Ammon's horn (tissue), 1 donor: ENCODE measurements around the gene AP2A2.
A peak's percentile ranks its signal among the peaks of the same experiment; 100 is the strongest.

Experiments
- DNase-seq: peaks from one replicate; pipeline ENCODE4 v3.0.0-alpha.2; 2016; ENCODE audit warnings: low spot score

The AP2A2 gene

DNA sequence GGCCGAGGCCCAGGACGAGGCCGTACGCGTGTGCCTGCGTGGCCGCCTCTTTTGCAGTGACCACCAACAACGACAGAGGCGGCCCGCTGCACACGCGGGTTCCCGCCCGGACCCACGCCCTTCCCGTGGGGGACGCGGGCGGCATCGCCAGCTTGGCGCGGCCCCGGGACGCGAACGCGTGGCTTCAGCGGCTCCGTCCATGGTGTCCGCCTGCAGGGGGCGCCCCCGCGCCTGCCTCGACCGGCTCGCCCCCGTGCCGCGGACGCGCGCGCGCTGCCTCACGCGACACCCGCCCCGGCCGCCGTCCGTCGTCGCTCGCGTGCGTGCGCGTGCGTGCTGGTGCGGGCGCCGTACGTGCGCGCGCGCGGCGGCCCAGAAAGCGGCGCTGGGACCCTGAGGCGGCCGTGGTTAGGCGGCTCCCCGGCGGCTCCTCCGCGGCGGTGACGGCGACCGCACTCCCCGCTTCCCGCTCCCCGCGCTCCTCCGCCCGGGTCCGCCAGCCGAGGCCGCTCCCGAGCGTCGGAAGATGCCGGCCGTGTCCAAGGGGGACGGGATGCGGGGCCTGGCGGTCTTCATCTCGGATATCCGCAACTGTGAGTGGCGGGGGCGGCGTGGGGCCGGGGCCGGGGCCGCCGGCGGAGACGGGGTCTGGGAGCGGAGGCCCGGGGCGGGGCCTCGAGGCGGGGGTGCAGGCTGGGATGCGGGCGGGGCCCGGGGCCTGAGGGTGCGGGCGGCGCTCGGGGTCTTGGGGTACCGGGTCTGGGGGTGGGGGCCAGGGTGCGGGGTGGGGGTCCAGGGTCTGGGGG lies at the start of gene AP2A2:
TSS of gene AP2A2 (plus strand) at position 375 of the 806 bp plus-strand sequence. CDS start at position 527, 152 bp downstream.
- peak; percentile 85 for DNase-seq

- DNase-seq, result peak; percentile 62
Observed at GRCh38 chr11:876545-876944, 49.1 kb upstream of the AP2A2 start.

GRCh38 chr11:877565-877964 lies 48.1 kb upstream of the AP2A2 start:
- no peak for DNase-seq

- DNase-seq, result no peak
Observed at GRCh38 chr11:880447-880846, 45.2 kb upstream of the AP2A2 start.

- no peak for DNase-seq
Observed at GRCh38 chr11:882596-882995, 43.1 kb upstream of the AP2A2 start.

DNA sequence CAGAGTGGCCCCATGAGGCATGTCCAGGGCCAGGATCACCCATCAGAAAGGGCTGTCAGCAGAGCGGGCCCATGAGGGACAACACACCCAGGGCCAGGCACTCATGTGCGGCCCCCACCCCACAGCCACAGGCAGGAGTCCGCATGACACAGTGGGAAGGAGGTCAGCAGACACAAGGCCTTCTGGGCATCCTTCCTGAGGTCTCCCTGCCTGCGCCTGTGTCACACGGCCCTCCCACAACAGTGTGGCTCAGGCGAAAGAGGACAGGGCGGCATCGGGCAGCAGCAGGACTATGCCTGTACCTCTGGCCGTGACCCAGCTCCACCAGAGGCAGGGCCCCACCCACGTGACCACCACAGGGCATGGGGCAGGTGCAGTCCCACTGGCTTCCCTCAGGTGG lies 42.1 kb upstream of the AP2A2 start:
- DNase-seq, result no peak

- DNase-seq, result no peak
Observed at GRCh38 chr11:884578-885070, 41.0 kb upstream of the AP2A2 start.

- no peak for DNase-seq
Observed at GRCh38 chr11:886568-886967, 39.1 kb upstream of the AP2A2 start.

DNA sequence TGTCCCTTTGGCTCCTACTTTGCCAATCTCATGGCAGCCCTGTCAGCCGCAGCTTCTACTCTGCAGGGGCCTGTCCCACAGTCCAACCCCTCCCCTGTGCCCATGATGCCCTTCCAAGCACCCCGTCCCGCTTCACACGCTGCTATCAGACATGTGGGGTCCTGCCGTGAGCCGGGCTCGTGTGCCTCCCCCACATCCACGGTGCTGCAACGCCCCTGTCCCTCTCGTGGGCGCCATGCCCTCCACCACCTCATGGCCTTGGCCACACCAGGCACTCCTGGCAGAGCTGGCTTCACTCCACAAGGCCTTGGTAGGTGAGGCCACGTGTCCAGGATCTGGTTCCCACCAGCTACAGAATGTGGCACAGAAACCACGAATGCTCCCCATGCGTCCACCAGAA lies 38.1 kb upstream of the AP2A2 start:
- DNase-seq, result no peak

- DNase-seq, result no peak
Observed at GRCh38 chr11:888310-889212, 37.1 kb upstream of the AP2A2 start.

GRCh38 chr11:889257-889656 lies 36.4 kb upstream of the AP2A2 start:
- DNase-seq, result no peak

- no peak for DNase-seq
Observed at GRCh38 chr11:889687-890475, 35.8 kb upstream of the AP2A2 start.

DNA sequence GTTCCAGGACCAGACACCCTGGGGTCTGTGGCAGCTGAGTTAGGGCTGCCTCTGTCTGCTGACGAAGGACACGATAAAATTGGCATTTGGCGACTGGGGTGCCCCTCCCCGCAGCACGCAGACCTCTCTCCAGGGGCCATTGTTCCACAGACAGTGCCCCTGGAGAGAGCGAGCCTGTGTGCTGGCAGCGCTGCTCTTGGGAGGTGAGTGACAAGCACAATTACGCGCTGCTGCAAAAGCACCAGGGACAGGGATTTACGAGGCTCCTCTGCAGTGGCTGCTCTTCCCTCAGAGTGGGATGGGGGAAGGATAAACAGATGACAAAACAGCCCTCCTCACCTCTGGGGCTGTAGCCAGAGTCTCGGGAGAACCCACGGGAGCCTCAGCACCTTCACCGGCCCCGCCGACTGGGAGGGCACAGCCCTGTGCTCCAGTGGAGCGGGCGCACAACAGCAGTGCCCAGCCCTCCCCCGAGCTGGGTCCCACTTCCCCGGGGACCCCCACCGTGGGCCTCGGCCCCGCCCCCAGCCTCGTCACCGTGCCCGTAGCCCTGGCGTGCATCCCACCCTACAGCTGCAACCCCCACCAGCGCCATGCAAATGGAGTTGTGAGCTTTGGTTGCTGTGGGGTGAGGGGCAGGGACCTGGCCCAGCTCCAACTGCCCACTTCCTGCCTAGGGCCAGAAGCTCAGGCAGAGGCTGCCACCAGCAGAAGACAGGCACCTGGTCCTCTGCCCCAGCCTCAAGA lies 34.7 kb upstream of the AP2A2 start:
- no peak for DNase-seq

- DNase-seq, result no peak
Observed at GRCh38 chr11:893008-893654, 32.5 kb upstream of the AP2A2 start.

GRCh38 chr11:894575-895201 lies 31.0 kb upstream of the AP2A2 start:
- no peak for DNase-seq

DNA sequence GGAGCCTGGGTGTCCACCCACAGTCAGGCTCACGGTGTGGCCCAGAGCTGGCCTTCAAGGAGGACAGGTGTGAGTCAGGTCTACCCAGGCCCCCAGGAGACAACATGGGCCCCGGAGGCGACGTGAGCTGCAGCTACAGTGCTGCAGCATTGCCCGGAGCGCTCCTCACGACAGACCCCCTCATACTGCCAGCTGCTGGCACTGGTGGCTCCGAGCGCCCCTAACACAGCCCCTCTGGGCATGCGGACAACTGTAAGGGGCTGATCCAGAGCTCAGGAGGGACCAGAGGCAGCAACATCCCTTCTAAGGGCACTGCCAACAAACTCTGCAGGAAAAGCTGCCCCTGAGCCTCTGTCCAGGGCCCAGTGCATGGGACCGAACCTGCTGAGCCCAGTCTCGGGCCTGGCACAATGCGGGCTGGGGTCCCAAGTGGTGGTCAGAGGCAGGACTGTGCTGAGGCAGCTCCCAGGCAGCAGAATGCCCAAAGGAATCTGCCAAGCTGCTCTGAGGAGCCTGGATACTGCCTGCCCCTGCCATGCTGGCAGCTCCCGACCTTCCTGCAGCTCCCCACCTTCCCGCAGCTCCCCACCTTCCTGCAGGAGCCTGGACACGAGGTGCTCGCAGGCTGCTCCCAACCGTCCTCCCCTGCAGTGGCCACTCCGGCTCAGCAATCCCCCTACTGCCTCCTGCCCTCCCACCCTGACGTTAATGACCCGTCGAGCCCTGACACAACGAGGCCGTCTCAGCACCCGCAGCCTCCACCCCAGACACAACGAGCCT lies 30.1 kb upstream of the AP2A2 start:
- no peak for DNase-seq

- DNase-seq, result no peak
Observed at GRCh38 chr11:897253-898142, 28.2 kb upstream of the AP2A2 start.

DNA sequence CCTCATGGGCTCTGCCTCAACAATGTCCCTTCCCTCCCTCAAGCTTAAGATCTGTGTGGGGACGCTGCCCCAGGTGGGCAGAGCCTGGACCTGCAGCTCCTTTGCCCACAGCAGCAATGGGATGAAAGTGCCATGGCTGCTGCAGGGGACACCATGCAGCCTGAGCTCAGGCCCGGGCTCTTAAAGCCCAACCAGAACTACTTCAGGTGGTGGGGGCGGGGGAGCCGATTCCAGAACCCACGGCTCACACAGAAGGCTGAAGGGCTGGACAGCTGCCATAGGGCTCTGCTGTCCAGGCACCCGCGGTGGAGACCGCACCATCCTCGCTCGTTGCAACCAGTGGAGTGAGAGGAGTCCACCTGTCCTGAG lies 27.5 kb upstream of the AP2A2 start:
- DNase-seq, result no peak
